Astrocyte of the cerebellum (primary cell): ENCODE data around the gene SEMA5B.

Experiments
- DNase-seq: peaks from one replicate; pipeline ENCODE4 v3.0.0-alpha.2; 2011; ENCODE audit warnings: low read depth
- H3K4me3 ChIP-seq: 2 replicates; pipeline ENCODE4 v1.5.1; 2011; ENCODE audit warnings: mild to moderate bottlenecking, low read depth, low read length, moderate library complexity
- in situ Hi-C: cut with HindIII; loops from 2 replicates; pipeline ENCODE4 v1.10.0; 2017; ENCODE audit warnings: low sequenced_read_pairs
- TF ChIP-seq, protein P1 (sequence below): IDR thresholded peaks from 2 replicates; pipeline ENCODE4 v1.5.1; 2012; ENCODE audit warnings: low read length, low read depth, moderate library complexity, mild to moderate bottlenecking; ENCODE audit errors: missing control alignments

Gene SEMA5B

DNA sequence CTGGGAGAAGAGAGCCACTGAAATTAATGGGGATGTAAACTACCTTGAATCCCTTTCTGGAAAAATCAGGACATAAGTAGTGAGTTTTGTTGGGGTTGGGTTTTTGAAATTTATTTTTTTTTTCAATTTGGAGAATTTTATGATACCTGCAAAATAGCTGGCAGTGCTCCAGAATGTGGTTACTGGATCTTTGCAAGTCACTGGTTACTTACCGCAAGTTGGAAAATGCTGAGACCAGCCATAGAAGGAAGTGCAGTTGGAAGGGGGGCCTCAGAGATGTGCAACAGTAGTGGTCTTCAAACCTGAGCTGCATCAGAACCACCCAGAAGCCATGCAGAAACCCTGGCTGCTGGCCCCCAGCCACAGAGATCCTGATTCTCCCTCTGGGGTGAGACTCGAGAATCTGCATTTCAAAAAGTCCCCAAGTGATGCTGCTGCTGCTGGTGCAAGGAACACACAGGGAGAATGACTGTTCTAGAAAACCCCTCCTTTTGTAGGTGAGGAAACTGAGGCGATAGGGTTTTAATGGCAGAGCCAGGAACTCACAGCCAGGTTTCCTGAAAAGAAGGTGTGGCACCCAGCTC, 39.7 kb downstream of the SEMA5B start:
- no peak overlapping the region for H3K4me3 ChIP-seq
- DNase-seq, result no peak
- TF ChIP-seq, protein P1, sequence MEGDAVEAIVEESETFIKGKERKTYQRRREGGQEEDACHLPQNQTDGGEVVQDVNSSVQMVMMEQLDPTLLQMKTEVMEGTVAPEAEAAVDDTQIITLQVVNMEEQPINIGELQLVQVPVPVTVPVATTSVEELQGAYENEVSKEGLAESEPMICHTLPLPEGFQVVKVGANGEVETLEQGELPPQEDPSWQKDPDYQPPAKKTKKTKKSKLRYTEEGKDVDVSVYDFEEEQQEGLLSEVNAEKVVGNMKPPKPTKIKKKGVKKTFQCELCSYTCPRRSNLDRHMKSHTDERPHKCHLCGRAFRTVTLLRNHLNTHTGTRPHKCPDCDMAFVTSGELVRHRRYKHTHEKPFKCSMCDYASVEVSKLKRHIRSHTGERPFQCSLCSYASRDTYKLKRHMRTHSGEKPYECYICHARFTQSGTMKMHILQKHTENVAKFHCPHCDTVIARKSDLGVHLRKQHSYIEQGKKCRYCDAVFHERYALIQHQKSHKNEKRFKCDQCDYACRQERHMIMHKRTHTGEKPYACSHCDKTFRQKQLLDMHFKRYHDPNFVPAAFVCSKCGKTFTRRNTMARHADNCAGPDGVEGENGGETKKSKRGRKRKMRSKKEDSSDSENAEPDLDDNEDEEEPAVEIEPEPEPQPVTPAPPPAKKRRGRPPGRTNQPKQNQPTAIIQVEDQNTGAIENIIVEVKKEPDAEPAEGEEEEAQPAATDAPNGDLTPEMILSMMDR, result no peak
- in situ Hi-C loops, result no loop called here

DNA sequence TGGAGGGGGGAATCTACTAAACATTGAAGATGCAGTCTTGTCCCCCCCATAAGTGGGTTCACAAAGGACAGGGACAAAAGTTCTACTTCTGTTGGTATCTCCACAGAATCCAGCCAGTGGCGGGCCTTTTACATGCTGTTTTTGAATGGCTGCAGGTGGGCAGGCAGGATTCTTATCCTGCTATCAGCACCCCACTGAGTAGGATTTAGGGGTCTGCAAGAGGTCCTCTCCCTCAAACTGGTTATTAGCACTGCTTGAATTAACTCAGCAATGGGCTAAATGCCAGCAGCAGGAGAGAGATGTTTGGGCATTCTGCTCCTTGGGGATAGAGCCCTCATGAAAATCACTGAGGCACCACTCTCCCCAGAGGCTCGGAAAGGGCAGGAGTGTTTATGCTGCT, 40.3 kb downstream of the SEMA5B start:
- H3K4me3 ChIP-seq, result no peak overlapping the region
- TF ChIP-seq, protein P1, result no peak
- no peak for DNase-seq
- in situ Hi-C loops, result no loop called here

DNA sequence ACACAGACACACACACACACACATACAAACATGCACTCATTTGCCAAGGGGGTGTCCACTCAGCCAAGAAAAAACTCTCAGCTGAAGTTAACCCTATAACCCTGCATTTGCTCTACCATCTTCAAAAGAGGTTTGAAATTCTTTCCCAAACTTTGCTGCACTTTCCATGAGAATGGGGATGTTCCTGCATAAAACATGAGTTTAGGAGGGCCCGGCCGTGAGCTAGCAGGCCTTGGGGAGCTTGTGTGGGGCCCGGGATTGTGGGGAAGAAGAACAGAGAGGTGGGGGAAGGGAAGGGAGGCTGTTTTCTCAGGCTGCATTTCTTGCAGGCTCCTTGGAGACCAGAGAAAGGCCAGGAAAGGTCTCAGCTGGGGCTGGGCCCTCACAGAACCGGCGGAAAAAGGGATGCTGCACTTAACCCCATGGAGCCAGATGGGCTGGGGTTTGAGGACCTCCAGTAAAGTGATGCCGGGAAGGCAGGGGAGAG, 40.8 kb downstream of the SEMA5B start:
- no peak overlapping the region for H3K4me3 ChIP-seq
- in situ Hi-C loops, result no loop called here
- TF ChIP-seq, protein P1, result no peak
- no peak for DNase-seq

DNA sequence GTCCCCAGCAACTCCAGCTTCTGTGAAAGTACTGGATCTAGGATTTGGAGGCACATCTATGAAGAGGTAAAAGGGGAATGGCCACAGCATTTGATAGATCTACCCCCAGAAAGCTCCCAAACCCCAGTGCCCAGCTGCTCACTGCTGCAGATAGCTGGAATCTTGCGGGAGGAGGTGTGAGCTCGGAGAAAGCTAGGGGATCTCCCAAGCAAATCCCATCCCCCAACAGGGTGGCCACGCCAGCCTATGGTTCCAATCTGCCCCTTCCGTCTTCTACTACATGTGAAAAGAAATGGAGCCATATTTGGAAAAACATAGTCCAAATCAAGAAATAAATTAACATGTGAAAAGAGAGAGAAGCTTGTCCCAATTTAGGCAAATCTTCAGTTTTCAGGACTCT, 42.0 kb downstream of the SEMA5B start:
- H3K4me3 ChIP-seq, result no peak overlapping the region
- TF ChIP-seq, protein P1, result no peak
- in situ Hi-C loops, result no loop called here
- no peak for DNase-seq

DNA sequence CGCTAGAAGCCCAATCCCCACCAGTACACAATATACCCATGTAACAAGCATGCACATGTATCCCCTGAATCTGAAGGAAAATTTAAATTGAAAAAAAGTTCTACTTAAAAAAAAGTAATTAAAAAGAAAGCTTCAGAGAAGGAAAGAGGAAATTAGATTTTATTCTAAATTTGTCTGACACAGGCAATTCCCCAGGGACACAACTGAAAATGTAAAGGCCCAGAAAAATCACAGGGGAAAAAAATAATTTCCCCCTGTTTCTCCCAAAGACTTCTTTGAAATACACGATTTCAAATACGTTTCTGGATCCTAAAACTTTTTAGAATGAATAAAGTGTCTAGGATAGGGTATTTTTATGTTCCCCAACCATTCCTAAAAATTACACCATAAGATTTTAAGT, 42.9 kb downstream of the SEMA5B start:
- in situ Hi-C loops, result no loop called here
- no peak for DNase-seq
- TF ChIP-seq, protein P1, result no peak
- H3K4me3 ChIP-seq, result no peak overlapping the region

DNA sequence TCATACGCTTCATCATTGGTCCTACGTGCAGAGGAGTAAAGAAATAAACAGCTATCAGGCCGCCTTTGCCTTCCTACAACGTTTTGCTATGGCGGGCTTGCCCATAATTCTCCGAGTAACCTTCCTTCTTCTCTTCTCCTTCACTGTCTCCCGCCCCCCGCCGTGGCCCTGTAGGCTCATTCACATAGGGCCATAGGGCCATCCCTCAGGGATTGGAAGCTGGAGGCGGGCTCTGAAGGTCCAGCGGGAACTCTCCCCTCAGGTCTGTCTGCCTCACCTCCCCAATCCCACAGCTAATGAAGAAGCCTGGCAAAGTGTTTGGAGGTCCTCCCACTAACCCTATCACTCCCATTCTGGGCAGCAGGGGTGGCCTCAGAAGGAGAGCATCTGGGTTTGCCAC, 43.6 kb downstream of the SEMA5B start:
- TF ChIP-seq, protein P1, result no peak
- DNase-seq, result no peak
- in situ Hi-C loops, result no loop called here

More for the DNA sequence above, 43.6 kb downstream of the SEMA5B start:
- H3K4me3 ChIP-seq, result no peak overlapping the region
